GM12801 (cell line): ENCODE measurements around the gene VAV1.

Source experiments
- TF ChIP-seq, protein P1 (sequence below): IDR thresholded peaks from one replicate; pipeline ENCODE4 v1.5.1; 2011; ENCODE audit warnings: control low read depth; ENCODE audit not compliant: insufficient read length; ENCODE audit errors: extremely low read depth

The VAV1 gene

DNA sequence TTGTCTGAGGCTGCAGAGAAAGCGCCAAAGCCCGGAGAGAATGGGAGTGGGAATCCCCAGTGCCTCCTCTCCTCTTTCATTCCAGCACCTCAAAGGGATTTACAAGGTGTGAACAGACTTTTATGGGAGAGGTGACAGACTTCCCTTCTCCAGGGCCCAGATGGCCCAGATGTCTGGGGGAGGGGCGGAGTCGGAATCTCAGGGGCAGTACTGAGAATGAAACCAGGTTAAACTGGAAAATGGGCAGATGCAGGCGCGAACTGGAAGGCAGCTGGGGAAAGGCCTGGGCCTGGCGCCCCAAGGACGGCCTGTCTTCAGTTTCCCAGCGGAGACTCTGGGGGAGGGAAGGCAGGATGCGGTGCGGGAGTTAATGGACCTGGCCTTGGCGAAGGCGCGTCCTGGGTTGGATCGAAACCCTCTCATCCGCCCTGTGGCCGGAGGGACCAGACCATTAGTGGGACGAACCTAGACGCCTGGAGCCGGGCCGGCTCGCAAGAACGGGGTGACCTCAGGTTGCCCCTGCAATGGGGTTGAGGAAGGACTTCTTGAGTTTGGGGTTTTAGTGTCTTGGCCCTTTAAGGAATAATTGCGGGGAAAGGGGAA, 33.6 kb upstream of the VAV1 start:
- TF ChIP-seq, protein P1, sequence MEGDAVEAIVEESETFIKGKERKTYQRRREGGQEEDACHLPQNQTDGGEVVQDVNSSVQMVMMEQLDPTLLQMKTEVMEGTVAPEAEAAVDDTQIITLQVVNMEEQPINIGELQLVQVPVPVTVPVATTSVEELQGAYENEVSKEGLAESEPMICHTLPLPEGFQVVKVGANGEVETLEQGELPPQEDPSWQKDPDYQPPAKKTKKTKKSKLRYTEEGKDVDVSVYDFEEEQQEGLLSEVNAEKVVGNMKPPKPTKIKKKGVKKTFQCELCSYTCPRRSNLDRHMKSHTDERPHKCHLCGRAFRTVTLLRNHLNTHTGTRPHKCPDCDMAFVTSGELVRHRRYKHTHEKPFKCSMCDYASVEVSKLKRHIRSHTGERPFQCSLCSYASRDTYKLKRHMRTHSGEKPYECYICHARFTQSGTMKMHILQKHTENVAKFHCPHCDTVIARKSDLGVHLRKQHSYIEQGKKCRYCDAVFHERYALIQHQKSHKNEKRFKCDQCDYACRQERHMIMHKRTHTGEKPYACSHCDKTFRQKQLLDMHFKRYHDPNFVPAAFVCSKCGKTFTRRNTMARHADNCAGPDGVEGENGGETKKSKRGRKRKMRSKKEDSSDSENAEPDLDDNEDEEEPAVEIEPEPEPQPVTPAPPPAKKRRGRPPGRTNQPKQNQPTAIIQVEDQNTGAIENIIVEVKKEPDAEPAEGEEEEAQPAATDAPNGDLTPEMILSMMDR = no peak

DNA sequence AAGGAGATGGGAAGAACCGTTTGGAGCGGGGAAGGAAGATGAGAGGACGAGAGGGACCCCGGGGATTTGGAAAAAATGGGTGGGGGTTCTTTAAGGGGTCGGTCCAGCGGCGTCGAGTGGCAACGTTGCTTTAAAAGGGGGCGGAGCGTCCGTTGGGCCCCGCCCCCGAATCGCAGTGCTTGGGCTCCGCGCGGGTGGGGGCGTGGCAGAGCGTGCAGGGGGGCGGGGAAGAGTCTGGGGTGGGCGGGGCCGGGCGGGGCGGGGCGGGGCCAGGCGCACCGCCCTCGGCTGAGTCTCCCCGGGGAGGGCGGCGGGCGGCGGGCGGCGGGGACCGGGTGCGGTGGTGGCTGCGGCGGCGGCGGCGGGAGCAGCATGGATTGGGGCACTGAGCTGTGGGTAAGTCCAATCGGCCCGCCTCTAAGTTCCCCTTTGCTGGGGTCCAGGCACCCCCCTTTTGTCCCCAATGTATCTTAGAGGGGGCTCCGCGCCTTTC, 33.1 kb upstream of the VAV1 start, which contains the start of gene TRIP10:
TRIP10 (plus strand) TSS at position 291 of the 493 bp plus-strand sequence; CDS start at position 373, 82 bp downstream.
- TF ChIP-seq, protein P1 = no peak

DNA sequence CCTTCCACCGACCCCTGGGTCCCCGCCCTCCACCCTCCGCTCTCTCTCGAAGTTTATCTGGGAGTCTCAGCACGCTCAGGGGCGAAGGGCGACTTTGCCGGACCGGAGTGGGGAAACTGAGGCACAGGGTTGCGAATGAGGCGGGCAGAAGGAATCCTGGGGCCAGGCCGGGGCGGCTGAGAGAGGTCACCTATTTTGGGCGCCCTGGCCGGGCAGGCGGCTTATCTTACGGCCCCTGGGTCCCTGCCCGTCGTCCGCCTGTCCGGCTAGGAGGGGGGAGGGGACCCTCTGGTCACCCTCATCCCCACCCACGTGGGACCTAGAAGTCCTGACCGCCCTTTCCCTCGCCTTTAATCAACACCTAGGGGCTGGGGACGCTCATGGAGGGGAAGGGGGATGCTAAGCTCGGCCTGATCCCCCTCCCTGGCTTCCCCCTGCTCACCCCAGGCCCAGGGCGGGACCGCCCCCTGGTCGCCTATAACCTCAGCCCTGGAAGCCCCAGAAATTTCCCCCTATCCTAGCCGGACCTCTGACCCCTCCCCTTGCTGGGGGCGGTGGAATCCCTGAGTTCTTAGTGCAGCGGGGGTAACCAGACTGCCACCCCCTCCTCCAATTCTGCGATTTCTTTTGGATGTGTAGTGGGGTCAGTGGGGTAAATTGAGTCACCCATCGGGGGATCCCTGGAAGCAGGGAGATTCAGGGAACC, 32.5 kb upstream of the VAV1 start:
- TF ChIP-seq, protein P1 = no peak

DNA sequence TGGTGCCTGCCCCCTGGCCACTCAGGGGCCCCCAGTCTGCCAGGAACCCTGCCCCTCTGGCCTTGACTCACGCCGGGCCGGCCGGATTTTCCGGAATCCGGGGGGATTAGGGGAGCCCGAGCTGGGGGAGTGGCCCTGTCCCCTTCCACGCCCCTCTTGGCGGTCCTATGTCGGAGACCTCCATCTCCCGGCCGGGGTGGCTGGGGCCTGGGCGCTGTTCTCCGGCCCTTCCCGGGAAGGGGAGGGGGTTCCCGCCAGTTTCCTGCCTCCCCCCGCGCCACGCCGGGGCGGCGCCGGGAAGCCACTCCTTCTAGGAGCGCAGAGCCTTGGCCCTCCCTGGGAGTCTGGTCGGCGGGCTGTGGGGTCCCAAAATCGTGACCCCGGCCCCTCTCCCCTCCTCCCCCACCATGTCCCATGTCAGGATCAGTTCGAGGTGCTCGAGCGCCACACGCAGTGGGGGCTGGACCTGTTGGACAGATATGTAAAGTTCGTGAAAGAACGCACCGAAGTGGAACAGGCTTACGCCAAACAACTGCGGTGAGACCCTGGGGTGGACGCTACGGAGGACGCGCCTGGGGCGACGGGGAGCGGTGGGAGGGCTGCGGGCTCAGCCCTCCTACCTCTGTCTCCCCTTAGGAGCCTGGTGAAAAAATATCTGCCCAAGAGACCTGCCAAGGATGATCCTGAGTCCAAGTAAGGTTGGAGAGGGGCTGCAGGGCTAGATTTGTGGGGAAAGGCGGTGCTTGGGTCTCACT, 31.7 kb upstream of the VAV1 start:
- TF ChIP-seq, protein P1 = no peak

DNA sequence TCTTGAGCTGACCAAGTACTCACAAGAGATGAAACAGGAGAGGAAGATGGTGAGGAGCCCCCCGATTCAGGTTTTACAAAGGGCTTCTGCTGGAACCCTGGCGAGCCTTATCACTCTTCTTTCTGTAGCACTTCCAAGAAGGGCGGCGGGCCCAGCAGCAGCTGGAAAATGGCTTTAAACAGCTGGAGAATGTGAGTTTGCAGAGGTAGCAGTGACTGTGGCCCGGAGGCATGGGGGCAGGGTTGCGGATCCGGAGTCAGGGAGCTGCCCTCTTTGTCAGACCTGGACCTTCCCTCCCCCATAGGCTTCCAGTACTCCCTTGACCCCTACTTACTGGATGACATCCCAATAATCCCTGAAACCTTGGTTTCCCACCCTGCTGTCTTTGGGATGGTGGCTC, 29.4 kb upstream of the VAV1 start:
- TF ChIP-seq, protein P1 = no peak

DNA sequence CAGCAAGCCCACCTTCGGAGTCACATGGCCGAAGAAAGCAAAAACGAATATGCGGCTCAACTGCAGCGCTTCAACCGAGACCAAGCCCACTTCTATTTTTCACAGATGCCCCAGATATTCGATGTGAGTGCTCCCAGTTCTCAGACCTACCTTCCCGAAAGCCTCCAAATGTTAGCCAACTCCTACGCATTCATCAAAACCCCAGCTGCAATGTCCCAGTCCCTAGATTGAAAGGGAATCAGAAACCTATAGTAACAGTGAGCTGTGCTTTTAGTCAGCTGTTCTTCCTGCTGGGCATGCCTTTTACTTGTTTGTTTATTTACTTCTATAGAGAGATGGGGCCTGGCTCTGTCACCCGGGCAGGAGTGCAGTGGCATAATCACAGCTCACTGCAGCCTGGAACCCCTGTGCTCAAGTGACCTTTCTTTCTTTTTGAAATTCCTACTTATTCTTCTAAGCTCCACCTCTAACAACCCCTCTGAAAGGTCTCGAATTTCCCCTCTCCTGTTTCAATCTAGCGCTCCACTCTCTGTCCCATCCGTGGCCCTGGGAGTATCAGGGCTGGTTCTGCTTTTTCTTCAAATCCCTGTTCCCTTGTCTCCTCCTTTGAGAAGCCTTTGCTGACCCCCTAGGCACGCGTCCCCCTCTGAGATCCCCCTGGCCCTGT, 28.7 kb upstream of the VAV1 start:
- TF ChIP-seq, protein P1 = no peak
